ENCODE results near the gene CPA4. TPM values are rescaled to one million over a fixed set of nuclear protein-coding genes. Genes with fewer than 3 reads are reported as not detected.

Gene CPA4
- total and polyA plus RNA-seq, 2 of the 13 experiments (the other 11 are each of a cell fraction or from before 2014, with no cell fraction given), result 0.20 to 0.22 TPM

DNA sequence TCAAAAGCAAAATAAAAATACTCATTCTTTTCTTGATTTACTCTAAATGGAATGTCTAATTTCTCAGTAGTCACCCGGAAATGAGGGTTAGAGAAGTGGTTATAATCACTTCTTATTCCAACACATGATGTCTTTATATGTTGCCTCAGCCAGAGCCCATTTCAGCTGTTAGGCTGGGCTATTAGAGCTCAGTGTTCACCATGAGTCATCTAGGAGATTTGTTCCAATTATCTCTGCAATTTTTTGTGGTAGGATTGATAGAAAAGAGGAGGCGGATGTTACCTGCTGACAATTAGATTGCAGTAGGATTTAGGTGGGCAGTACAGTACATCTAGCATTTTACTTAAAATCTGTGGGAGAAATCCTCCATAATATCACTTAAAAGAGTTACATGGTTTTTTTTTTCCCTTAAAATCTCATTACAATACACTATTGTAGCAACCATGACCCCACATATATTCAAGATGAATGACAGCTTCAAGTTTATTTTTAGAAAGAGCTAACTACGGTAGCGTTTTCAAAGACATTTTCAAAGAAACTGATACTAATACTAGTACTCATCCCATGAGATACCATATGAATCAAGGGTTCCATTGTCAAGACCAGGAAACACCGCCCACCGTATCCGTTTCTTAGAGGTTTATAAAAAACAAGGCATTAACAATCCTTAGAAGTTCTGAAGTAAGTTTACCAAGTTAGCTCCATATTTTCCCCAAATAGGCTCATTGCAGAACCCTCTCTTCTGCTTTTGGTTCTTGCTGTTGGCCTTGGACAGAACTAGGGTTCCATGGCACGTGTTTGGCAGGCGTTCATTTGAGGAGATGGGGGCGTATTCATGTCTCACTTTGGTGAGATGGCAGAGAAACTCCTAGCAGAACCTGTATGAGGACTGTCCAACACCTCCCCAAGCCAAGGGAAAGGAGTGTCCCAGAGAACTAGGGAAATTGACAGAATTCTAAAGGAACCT is 15.9 kb upstream of the CPA4 start:
- Histone ChIP-seq H3K4me2 (ENCODE audit: low read depth, low read length) (no peak overlapping the region), H3K4me1 (ENCODE audit: insufficient read depth, low read length) (no peaks in the 10 kb centered on the region), H4K20me1 (ENCODE audit: insufficient read depth, low read length) (no peaks in the 10 kb centered on the region), H3K9me3 (ENCODE audit: low read length) (no peaks in the 10 kb centered on the region), H3K79me2 (ENCODE audit: insufficient read depth, low read length) (no peaks in the 10 kb centered on the region), H3K9ac (ENCODE audit: insufficient read depth, low read depth, low read length) (no peak overlapping the region), H3K4me3 (replicated peaks in 1 of 3; ENCODE audit: insufficient read depth in 1 of 3, low read depth in 2 of 3, low read length in 3 of 3) (no peak overlapping the region), H3K27ac (ENCODE audit: extremely low read length, insufficient read depth, low read length) (no peak overlapping the region), H3K36me3 (replicated peaks in 1 of 2; ENCODE audit: control insufficient read depth in 1 of 2, insufficient read depth in 2 of 2, low read length in 2 of 2) (no peaks in the 10 kb centered on the region), H2AFZ (ENCODE audit: low read length) (no peak overlapping the region), H3K27me3 (ENCODE audit: control insufficient read depth in 1 of 2, insufficient read depth in 2 of 2, low read length in 2 of 2) (peaks cover 1 to 13% of the 10 kb centered on the region in 2 experiments; a peak in 1 of 5 replicates)
- DNase-seq (ENCODE audit: low spot score) (no peak), FAIRE-seq (no peak), ATAC-seq (no peak)
- in situ Hi-C loops (cut with HindIII; ENCODE audit: extremely low pct_ligation_motif_present, low pct_unique_long_range_greater_than_20kb) (no loop called here), intact Hi-C loops (cut with micrococcal nuclease; ENCODE audit: unreplicated experiment) (loop anchor here (10.0 kb wide), 1 partner anchor 208 kb away; no protein-coding TSS in a partner anchor)
- ChIA-PET CTCF (ENCODE audit: low intra/inter-chr PET ratio, low total read pairs) (no interaction called here), POLR2A (no interaction called here)
- no TSS peak for BruUV-seq (replicated peaks)
- WGBS (ENCODE audit: low lambda C conversion rate), result 61% methylated on average over 10 of the region's 10 CpGs
- no peak for TF ChIP-seq ZNF446 (CRISPR knock-in tag; IDR thresholded peaks at IDR 0.05)
- no peak for TF ChIP-seq HDAC2 (CRISPR knock-in tag; IDR thresholded peaks at IDR 0.05)
- no peak for TF ChIP-seq FLYWCH1 (CRISPR knock-in tag; IDR thresholded peaks at IDR 0.05)
- TF ChIP-seq ZC3H13 (CRISPR knock-in tag; IDR thresholded peaks at IDR 0.05), result no peak

DNA sequence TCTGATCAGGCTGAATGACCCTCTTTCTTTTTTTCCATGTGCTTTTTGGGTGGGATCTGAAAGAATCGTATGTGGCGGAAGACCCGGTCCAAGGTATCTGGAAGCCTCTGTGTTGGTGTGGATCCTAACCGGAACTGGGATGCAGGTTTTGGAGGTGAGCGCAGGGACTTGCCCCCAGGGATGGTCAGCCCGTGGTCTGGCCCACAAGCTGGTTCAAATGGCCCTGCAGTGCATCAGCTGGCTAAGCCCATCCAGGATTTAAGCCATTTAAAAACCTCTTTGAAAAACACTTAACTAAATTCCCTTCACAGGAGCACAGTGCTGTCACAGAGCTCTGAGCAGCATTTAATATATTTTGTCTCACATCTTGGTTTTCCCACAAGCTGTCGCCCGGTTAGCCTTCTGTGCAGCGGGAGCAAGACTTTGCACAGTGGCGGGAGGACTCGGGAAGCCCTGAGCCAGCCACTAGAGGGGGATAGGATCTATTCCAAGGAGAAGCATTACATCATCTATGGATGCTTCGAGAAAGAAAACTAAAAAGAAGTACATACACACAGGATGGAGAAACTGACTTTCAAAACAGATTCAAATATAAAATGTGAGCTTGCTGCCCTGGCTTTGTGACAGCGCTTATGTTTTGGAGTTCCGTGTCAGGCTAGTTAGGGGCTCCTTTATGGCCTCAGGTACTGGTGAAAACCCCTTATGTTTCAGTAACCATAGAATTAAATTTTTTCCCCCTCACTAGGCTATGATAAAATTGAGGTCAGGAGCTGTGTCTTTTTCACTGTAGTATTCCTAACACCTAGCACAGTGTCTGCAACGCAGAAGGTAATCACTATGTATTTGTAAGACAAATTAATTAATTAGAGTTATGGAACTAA is 15.0 kb upstream of the CPA4 start:
- CTCF ChIA-PET (ENCODE audit: low intra/inter-chr PET ratio, low total read pairs), result interaction anchor here (0.8 to 1.0 kb wide), 2 partner anchors 480 to 553 kb away, joined by 3 read pairs; no protein-coding TSS in a partner anchor
- no TSS peak for BruUV-seq (replicated peaks)
- peak; percentile 25 for DNase-seq (ENCODE audit: low spot score)
- no peak overlapping the region for H3K4me2 ChIP-seq (ENCODE audit: low read depth, low read length)
- no peaks in the 10 kb centered on the region for H3K36me3 ChIP-seq (replicated peaks in 1 of 2; ENCODE audit: control insufficient read depth in 1 of 2, insufficient read depth in 2 of 2, low read length in 2 of 2)
- no peak overlapping the region for H2AFZ ChIP-seq (ENCODE audit: low read length)
- POLR2A ChIA-PET, result no interaction called here
- no peak overlapping the region for H3K9ac ChIP-seq (ENCODE audit: insufficient read depth, low read depth, low read length)
- no peaks in the 10 kb centered on the region for H3K9me3 ChIP-seq (ENCODE audit: low read length)
- intact Hi-C loops (cut with micrococcal nuclease; ENCODE audit: unreplicated experiment), result loop anchor here (10.0 kb wide), 1 partner anchor 207 kb away; no protein-coding TSS in a partner anchor
- H3K4me1 ChIP-seq (ENCODE audit: insufficient read depth, low read length), result no peaks in the 10 kb centered on the region
- H3K27ac ChIP-seq (ENCODE audit: extremely low read length, insufficient read depth, low read length), result no peak overlapping the region
- peaks cover 1 to 13% of the 10 kb centered on the region in 2 experiments; a peak in 1 of 5 replicates for H3K27me3 ChIP-seq (ENCODE audit: control insufficient read depth in 1 of 2, insufficient read depth in 2 of 2, low read length in 2 of 2)
- peak; percentile 54 for FAIRE-seq
- no peaks in the 10 kb centered on the region for H3K79me2 ChIP-seq (ENCODE audit: insufficient read depth, low read length)
- in situ Hi-C loops (cut with HindIII; ENCODE audit: extremely low pct_ligation_motif_present, low pct_unique_long_range_greater_than_20kb), result no loop called here
- ATAC-seq, result peak; percentile 90
- WGBS (ENCODE audit: low lambda C conversion rate), result 46% methylated on average over 14 of the region's 15 CpGs
- no peak overlapping the region for H3K4me3 ChIP-seq (replicated peaks in 1 of 3; ENCODE audit: insufficient read depth in 1 of 3, low read depth in 2 of 3, low read length in 3 of 3)
- H4K20me1 ChIP-seq (ENCODE audit: insufficient read depth, low read length), result no peaks in the 10 kb centered on the region
- peak; percentile 63 for TF ChIP-seq ATF7 (IDR thresholded peaks at IDR 0.05)
- TF ChIP-seq ATF7 (CRISPR knock-in tag; IDR thresholded peaks at IDR 0.05), result peak; percentile 40; the same call in 1 of the 2 replicates
- peak; percentile 75 for TF ChIP-seq STAG1 (CRISPR knock-in tag; IDR thresholded peaks at IDR 0.05)
- no peak for TF ChIP-seq MAF1 (CRISPR knock-in tag; IDR thresholded peaks at IDR 0.05; ENCODE audit: borderline replicate concordance)
- TF ChIP-seq MIER2 (CRISPR knock-in tag; IDR thresholded peaks at IDR 0.05), result no peak
- TF ChIP-seq POLR2G (IDR thresholded peaks at IDR 0.05; ENCODE audit: low read depth, low read length), result no peak
- TF ChIP-seq, protein P1, sequence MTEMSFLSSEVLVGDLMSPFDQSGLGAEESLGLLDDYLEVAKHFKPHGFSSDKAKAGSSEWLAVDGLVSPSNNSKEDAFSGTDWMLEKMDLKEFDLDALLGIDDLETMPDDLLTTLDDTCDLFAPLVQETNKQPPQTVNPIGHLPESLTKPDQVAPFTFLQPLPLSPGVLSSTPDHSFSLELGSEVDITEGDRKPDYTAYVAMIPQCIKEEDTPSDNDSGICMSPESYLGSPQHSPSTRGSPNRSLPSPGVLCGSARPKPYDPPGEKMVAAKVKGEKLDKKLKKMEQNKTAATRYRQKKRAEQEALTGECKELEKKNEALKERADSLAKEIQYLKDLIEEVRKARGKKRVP (CRISPR knock-in tag; IDR thresholded peaks at IDR 0.05), result peak in 1 of 2 experiments; percentile 89; a peak in 2 of 4 replicates
- TF ChIP-seq SMC3 (IDR thresholded peaks at IDR 0.05; ENCODE audit: low read length), result peak; percentile 48; the same call in 1 of the 2 replicates
- TF ChIP-seq ZNF263 (CRISPR knock-in tag; IDR thresholded peaks at IDR 0.05), result 0 out of 2 replicates have a peak, but pooled peaks have one; percentile 38
- TF ChIP-seq RXRB (CRISPR knock-in tag; IDR thresholded peaks at IDR 0.05; ENCODE audit: borderline replicate concordance), result peak; percentile 25; the same call in 1 of the 2 replicates
